Measurements from ENCODE around the gene LAMP2. TPM values are rescaled to one million over a fixed set of nuclear protein-coding genes. Genes with fewer than 3 reads are reported as not detected.

LAMP2 gene
- total RNA-seq, 1 donor from 2014 or later = 146 TPM

- DNase-seq (ENCODE audit: low read depth) (no peak), FAIRE-seq (no peak)
- no peaks in the 10 kb centered on the region for H3K27me3 Mint-ChIP-seq (ENCODE audit: low read depth, unreplicated experiment)
- no peaks in the 10 kb centered on the region for H3K9me3 ChIP-seq (ENCODE audit: insufficient read depth, low read depth, low read length)
- H3K36me3 Mint-ChIP-seq (ENCODE audit: low read depth, unreplicated experiment) = no peaks in the 10 kb centered on the region
- H3K4me3 Mint-ChIP-seq (ENCODE audit: unreplicated experiment) = no peak overlapping the region
- no peak overlapping the region for H3K27ac ChIP-seq (ENCODE audit: low read depth, low read length)
- H3K4me1 ChIP-seq (ENCODE audit: insufficient read depth, low read length) = no peaks in the 10 kb centered on the region
- TF ChIP-seq EZH2 (IDR thresholded peaks at IDR 0.05; ENCODE audit: insufficient read depth, low read length) = no peak
- peaks cover under 1% of the 10 kb centered on the region for H3K4me1 Mint-ChIP-seq (ENCODE audit: low read depth, unreplicated experiment)
- no peaks in the 10 kb centered on the region for H3K27me3 ChIP-seq (ENCODE audit: insufficient read depth, low read length)
- no peak overlapping the region for H3K27ac Mint-ChIP-seq (ENCODE audit: unreplicated experiment)
- H2AFZ ChIP-seq (ENCODE audit: low read depth, low read length) = no peak overlapping the region
- H3K9me3 Mint-ChIP-seq (ENCODE audit: unreplicated experiment) = no peaks in the 10 kb centered on the region
- H3K9ac ChIP-seq (ENCODE audit: low read length) = no peak overlapping the region
- H3K4me3 ChIP-seq (ENCODE audit: insufficient read depth, low read depth, low read length) = no peak overlapping the region
- H3K79me2 ChIP-seq (ENCODE audit: insufficient read depth, low read length) = no peaks in the 10 kb centered on the region
- H3K4me2 ChIP-seq (ENCODE audit: low read length) = no peak overlapping the region
- H4K20me1 ChIP-seq (ENCODE audit: insufficient read depth, low read length) = no peaks in the 10 kb centered on the region
- H3K36me3 ChIP-seq (ENCODE audit: insufficient read depth, low read length) = no peaks in the 10 kb centered on the region
Observed at GRCh38 chrX:120512627-120513026, 43.5 kb upstream of the LAMP2 start.

GRCh38 chrX:120512222-120512621 is 43.1 kb upstream of the LAMP2 start:
- no peak overlapping the region for H3K27ac Mint-ChIP-seq (ENCODE audit: unreplicated experiment)

GRCh38 chrX:120504569-120504968 is 35.5 kb upstream of the LAMP2 start:
- H2AFZ ChIP-seq (ENCODE audit: low read depth, low read length) = no peak overlapping the region
- no peak overlapping the region for H3K4me3 ChIP-seq (ENCODE audit: insufficient read depth, low read depth, low read length)
- H3K4me2 ChIP-seq (ENCODE audit: low read length) = no peak overlapping the region
- H3K27ac ChIP-seq (ENCODE audit: low read depth, low read length) = no peak overlapping the region
- no peaks in the 10 kb centered on the region for H3K4me1 ChIP-seq (ENCODE audit: insufficient read depth, low read length)
- Mint-ChIP-seq H3K27ac (ENCODE audit: unreplicated experiment) (no peak overlapping the region), H3K4me3 (ENCODE audit: unreplicated experiment) (no peak overlapping the region), H3K27me3 (ENCODE audit: low read depth, unreplicated experiment) (no peaks in the 10 kb centered on the region), H3K4me1 (ENCODE audit: low read depth, unreplicated experiment) (no peaks in the 10 kb centered on the region), H3K36me3 (ENCODE audit: low read depth, unreplicated experiment) (no peaks in the 10 kb centered on the region), H3K9me3 (ENCODE audit: unreplicated experiment) (no peaks in the 10 kb centered on the region)
- no peaks in the 10 kb centered on the region for H3K9me3 ChIP-seq (ENCODE audit: insufficient read depth, low read depth, low read length)
- no peak overlapping the region for H3K9ac ChIP-seq (ENCODE audit: low read length)
- H4K20me1 ChIP-seq (ENCODE audit: insufficient read depth, low read length) = no peaks in the 10 kb centered on the region
- no peaks in the 10 kb centered on the region for H3K27me3 ChIP-seq (ENCODE audit: insufficient read depth, low read length)
- DNase-seq (ENCODE audit: low read depth) = no peak
- TF ChIP-seq CTCF (IDR thresholded peaks at IDR 0.05; ENCODE audit: insufficient read depth, low read depth, low read length) = no peak
- no peak for TF ChIP-seq EZH2 (IDR thresholded peaks at IDR 0.05; ENCODE audit: insufficient read depth, low read length)
- no peaks in the 10 kb centered on the region for H3K36me3 ChIP-seq (ENCODE audit: insufficient read depth, low read length)
- H3K79me2 ChIP-seq (ENCODE audit: insufficient read depth, low read length) = no peaks in the 10 kb centered on the region
- FAIRE-seq = peak; percentile 43

More at GRCh38 chrX:120512222-120512621, 43.1 kb upstream of the LAMP2 start:
- DNase-seq (ENCODE audit: low read depth) = no peak
- Histone ChIP-seq H4K20me1 (ENCODE audit: insufficient read depth, low read length) (no peaks in the 10 kb centered on the region), H3K9me3 (ENCODE audit: insufficient read depth, low read depth, low read length) (no peaks in the 10 kb centered on the region), H3K9ac (ENCODE audit: low read length) (no peak overlapping the region), H3K4me3 (ENCODE audit: insufficient read depth, low read depth, low read length) (no peak overlapping the region), H3K4me1 (ENCODE audit: insufficient read depth, low read length) (no peaks in the 10 kb centered on the region), H3K36me3 (ENCODE audit: insufficient read depth, low read length) (no peaks in the 10 kb centered on the region), H3K4me2 (ENCODE audit: low read length) (no peak overlapping the region), H2AFZ (ENCODE audit: low read depth, low read length) (no peak overlapping the region), H3K27ac (ENCODE audit: low read depth, low read length) (no peak overlapping the region), H3K27me3 (ENCODE audit: insufficient read depth, low read length) (no peaks in the 10 kb centered on the region), H3K79me2 (ENCODE audit: insufficient read depth, low read length) (no peaks in the 10 kb centered on the region)
- no peaks in the 10 kb centered on the region for H3K4me1 Mint-ChIP-seq (ENCODE audit: low read depth, unreplicated experiment)
- H3K4me3 Mint-ChIP-seq (ENCODE audit: unreplicated experiment) = no peak overlapping the region
- FAIRE-seq = no peak
- TF ChIP-seq EZH2 (IDR thresholded peaks at IDR 0.05; ENCODE audit: insufficient read depth, low read length) (no peak), CTCF (IDR thresholded peaks at IDR 0.05; ENCODE audit: insufficient read depth, low read depth, low read length) (no peak)
- H3K36me3 Mint-ChIP-seq (ENCODE audit: low read depth, unreplicated experiment) = no peaks in the 10 kb centered on the region
- no peaks in the 10 kb centered on the region for H3K27me3 Mint-ChIP-seq (ENCODE audit: low read depth, unreplicated experiment)
- no peaks in the 10 kb centered on the region for H3K9me3 Mint-ChIP-seq (ENCODE audit: unreplicated experiment)
